ENCODE measurements around the gene RTKN2. TPM values are rescaled to one million over a fixed set of nuclear protein-coding genes. Genes with fewer than 3 reads are reported as not detected.

RTKN2 gene
- total and polyA plus RNA-seq, 10 donors, result 0.26 to 5.7 (median 1.6) TPM

DNA sequence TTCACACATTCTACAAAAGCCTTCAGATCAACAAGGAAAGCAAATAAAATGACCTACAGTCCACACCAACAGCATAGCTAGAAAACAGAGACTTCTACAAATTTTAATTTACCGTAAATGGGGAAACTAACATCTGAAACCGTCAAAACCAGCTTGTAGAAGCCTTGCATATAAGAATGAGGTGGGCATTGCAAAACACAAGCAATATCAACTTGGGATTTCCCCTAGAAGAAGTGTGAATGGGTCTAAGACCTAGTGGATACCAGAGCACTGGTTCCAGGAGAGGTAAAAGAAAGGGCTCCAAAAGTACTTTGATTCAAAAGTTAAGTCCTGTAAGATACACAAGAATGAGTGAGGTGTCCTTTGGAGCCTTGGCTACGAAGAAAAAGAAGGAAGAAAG lies 18.7 kb downstream of the RTKN2 start:
- no peaks in the 10 kb centered on the region for H3K9me3 ChIP-seq
- no peak for DNase-seq
- H3K27ac ChIP-seq, result no peak overlapping the region
- WGBS, 5 donors, result 59 to 76% (median 67%) methylated on average over 3 of the region's 3 CpGs
- peaks cover 0 to 7% (median 6%) of the 10 kb centered on the region in 6 donors for H3K4me1 ChIP-seq
- H3K27me3 ChIP-seq (replicated peaks in 1 of 7), result no peaks in the 10 kb centered on the region
- no peak overlapping the region for H3K4me3 ChIP-seq
- no peaks in the 10 kb centered on the region for H3K36me3 ChIP-seq
- intact Hi-C loops (cut with DNase I; ENCODE audit: low total_unique reads), result loop anchor here (5.0 to 10.0 kb wide), 2 partner anchors 213 to 355 kb away; no protein-coding TSS in a partner anchor
- TF ChIP-seq POLR2A (IDR thresholded peaks at IDR 0.05) (no peak), POLR2AphosphoS5 (IDR thresholded peaks at IDR 0.05) (no peak)
- TF ChIP-seq, protein P1, sequence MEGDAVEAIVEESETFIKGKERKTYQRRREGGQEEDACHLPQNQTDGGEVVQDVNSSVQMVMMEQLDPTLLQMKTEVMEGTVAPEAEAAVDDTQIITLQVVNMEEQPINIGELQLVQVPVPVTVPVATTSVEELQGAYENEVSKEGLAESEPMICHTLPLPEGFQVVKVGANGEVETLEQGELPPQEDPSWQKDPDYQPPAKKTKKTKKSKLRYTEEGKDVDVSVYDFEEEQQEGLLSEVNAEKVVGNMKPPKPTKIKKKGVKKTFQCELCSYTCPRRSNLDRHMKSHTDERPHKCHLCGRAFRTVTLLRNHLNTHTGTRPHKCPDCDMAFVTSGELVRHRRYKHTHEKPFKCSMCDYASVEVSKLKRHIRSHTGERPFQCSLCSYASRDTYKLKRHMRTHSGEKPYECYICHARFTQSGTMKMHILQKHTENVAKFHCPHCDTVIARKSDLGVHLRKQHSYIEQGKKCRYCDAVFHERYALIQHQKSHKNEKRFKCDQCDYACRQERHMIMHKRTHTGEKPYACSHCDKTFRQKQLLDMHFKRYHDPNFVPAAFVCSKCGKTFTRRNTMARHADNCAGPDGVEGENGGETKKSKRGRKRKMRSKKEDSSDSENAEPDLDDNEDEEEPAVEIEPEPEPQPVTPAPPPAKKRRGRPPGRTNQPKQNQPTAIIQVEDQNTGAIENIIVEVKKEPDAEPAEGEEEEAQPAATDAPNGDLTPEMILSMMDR (IDR thresholded peaks at IDR 0.05 in 8 of 11, conservative IDR thresholded peaks at IDR 0.05 in 3 of 11), result no peak

DNA sequence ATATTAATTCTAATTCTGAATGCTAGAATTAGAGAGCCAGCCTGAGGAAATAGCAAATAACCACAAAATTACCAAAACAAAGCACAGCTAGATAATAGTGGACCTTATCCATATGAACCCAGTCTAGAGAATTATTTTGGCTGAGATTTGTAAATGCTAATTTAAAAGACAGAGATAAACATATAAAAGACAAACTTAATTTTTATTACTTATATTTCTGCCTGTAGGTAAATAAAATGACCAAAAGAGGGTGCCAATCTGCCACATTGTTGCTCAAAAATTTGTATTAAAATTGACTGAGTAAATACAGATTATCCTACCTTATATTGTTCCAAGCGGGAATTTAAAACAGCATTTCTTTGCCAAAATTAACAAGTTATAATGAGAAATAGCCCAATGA lies 20.2 kb downstream of the RTKN2 start:
- Histone ChIP-seq H3K4me1 (peaks cover 0 to 22% (median 18%) of the 10 kb centered on the region in 6 donors), H3K27ac (no peak overlapping the region), H3K27me3 (replicated peaks in 1 of 7) (no peaks in the 10 kb centered on the region), H3K36me3 (no peaks in the 10 kb centered on the region), H3K4me3 (no peak overlapping the region), H3K9me3 (no peaks in the 10 kb centered on the region)
- no peak for DNase-seq
- WGBS, 5 donors, result 89 to 98% (median 92%) methylated on average over 1 of the region's 1 CpG
- TF ChIP-seq POLR2A (IDR thresholded peaks at IDR 0.05) (no peak), POLR2AphosphoS5 (IDR thresholded peaks at IDR 0.05) (no peak)
- TF ChIP-seq, protein P1 (IDR thresholded peaks at IDR 0.05 in 8 of 11, conservative IDR thresholded peaks at IDR 0.05 in 3 of 11), result peak in 1 of 11 experiments; percentile 20
- intact Hi-C loops (cut with DNase I; ENCODE audit: low total_unique reads), result loop anchor here (5.0 to 10.0 kb wide), 2 partner anchors 211 to 354 kb away; no protein-coding TSS in a partner anchor

DNA sequence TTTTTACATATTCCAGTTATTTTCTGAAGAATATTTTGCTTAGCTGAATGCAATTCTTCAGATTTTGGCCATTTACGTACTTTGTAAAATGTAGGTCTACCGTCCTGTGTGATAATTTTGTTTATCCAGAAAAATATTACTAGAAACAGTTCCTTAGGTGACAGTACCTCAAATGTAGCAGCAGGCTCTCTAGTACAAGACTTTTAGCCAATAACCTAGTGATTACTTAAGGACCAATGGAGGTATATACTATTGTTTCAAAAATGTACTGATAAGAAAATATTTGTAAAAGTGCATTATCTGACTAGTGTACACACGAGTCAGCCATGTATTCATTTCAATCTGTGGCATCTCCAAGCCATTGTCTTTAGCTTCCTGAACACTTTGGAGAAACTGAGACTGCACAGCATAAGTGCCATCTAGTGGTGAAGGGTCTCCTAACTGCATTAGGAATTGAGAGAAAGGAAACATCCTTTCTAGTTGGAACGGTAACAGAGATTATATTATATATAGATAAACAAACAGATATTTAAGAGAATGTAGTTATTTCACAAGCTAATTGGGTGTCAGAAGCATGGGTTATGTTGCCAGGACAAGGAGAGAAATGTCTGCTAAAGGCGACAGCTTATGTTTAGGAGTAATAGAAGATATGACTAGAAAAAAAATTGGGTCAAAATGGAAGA lies 23.7 kb downstream of the RTKN2 start:
- intact Hi-C loops (cut with DNase I; ENCODE audit: low total_unique reads), result loop anchor here (5.0 to 10.0 kb wide), 2 partner anchors 208 to 350 kb away; no protein-coding TSS in a partner anchor
- peaks cover 0 to 55% (median 33%) of the 10 kb centered on the region in 6 donors for H3K4me1 ChIP-seq
- no peak for DNase-seq
- WGBS, 5 donors, result 28 to 44% (median 40%) methylated on average over 5 of the region's 5 CpGs
- no peaks in the 10 kb centered on the region for H3K36me3 ChIP-seq
- no peaks in the 10 kb centered on the region for H3K9me3 ChIP-seq
- H3K27ac ChIP-seq, result peak overlapping the region in 6 of 8 donors; percentile 16 to 87 (median 83)
- TF ChIP-seq POLR2AphosphoS5 (IDR thresholded peaks at IDR 0.05) (no peak), POLR2A (IDR thresholded peaks at IDR 0.05) (no peak)
- TF ChIP-seq, protein P1 (IDR thresholded peaks at IDR 0.05 in 8 of 11, conservative IDR thresholded peaks at IDR 0.05 in 3 of 11), result peak; percentile 71 to 91 (median 82)
- peak overlapping the region in 2 of 8 donors; percentile 26 to 50 for H3K4me3 ChIP-seq
- no peaks in the 10 kb centered on the region for H3K27me3 ChIP-seq (replicated peaks in 1 of 7)

DNA sequence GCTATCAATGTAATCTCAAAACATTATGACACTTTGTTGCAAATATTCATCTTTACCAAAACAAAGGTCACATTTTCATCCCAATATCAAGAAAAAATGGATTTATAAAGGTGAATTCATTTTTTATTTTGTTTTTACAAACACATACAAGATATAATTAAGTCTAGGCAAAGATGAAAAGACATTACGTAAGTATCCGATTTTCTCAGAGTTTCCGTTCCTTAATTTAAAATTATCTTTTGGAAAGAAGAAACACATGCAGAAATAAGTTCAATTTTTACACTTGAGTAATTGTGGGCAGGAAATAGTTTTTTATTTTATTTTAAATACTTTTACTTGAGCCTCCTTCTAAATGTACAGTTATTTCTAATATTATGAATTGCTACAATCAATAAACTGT lies 24.6 kb downstream of the RTKN2 start:
- H3K36me3 ChIP-seq, result no peaks in the 10 kb centered on the region
- H3K4me1 ChIP-seq, result peaks cover 0 to 64% (median 35%) of the 10 kb centered on the region in 6 donors
- H3K4me3 ChIP-seq, result peak overlapping the region in 3 of 8 donors; percentile 7 to 50 (median 26)
- WGBS, 5 donors, result 30 to 63% (median 38%) methylated on average over 3 of the region's 3 CpGs
- no peaks in the 10 kb centered on the region for H3K27me3 ChIP-seq (replicated peaks in 1 of 7)
- peak overlapping the region; percentile 6 to 87 (median 80) for H3K27ac ChIP-seq
- H3K9me3 ChIP-seq, result no peaks in the 10 kb centered on the region
- DNase-seq, result no peak
- intact Hi-C loops (cut with DNase I; ENCODE audit: low total_unique reads), result loop anchor here (10.0 kb wide), 1 partner anchor 349 kb away; no protein-coding TSS in a partner anchor
- TF ChIP-seq POLR2AphosphoS5 (IDR thresholded peaks at IDR 0.05) (no peak), POLR2A (IDR thresholded peaks at IDR 0.05) (no peak)
- TF ChIP-seq, protein P1 (IDR thresholded peaks at IDR 0.05 in 8 of 11, conservative IDR thresholded peaks at IDR 0.05 in 3 of 11), result no peak
